ELF-1 (cell line): Measurements from ENCODE around the gene APOF.
"Not testable (repeated sequence)": the region's sequence is repeated elsewhere in the genome, so short reads cannot be mapped to it uniquely, and the experiment has no call there.

ENCODE experiments used
- DNase-seq: peaks from one replicate; pipeline ENCODE4 v3.0.0-alpha.2; 2016; ENCODE audit warnings: low read depth, low spot score

Gene APOF

GRCh38 chr12:56362130-56363059 lies at the start of gene APOF:
Gene APOF, minus strand, starts transcription at chr12:56362857. Its CDS starts 112 bp downstream, at chr12:56362745.
- DNase-seq: no peak

- DNase-seq: no peak
These were observed 49.4 kb upstream of the APOF start for GRCh38 chr12:56411781-56412639.

GRCh38 chr12:56410768-56411167 lies 48.1 kb upstream of the APOF start:
- DNase-seq: no peak

- DNase-seq: no peak
These were observed 46.3 kb upstream of the APOF start for GRCh38 chr12:56408799-56409417.

- DNase-seq: not testable (repeated sequence)
These were observed 41.6 kb upstream of the APOF start for GRCh38 chr12:56404227-56404626.

- DNase-seq: not testable (repeated sequence)
These were observed 39.0 kb upstream of the APOF start for GRCh38 chr12:56401612-56402011.

- not testable (repeated sequence) for DNase-seq
These were observed 38.5 kb upstream of the APOF start for GRCh38 chr12:56401125-56401524.

- DNase-seq: not testable (repeated sequence)
These were observed 36.8 kb upstream of the APOF start for GRCh38 chr12:56399466-56399865.

GRCh38 chr12:56398324-56398723 lies 35.7 kb upstream of the APOF start:
- no peak for DNase-seq

- DNase-seq: no peak
These were observed 29.7 kb upstream of the APOF start for GRCh38 chr12:56392331-56392730.

GRCh38 chr12:56391721-56392120 lies 29.1 kb upstream of the APOF start:
- no peak for DNase-seq

GRCh38 chr12:56389412-56389811 lies 26.8 kb upstream of the APOF start:
- DNase-seq: no peak

GRCh38 chr12:56387152-56387736 lies 24.6 kb upstream of the APOF start:
- no peak for DNase-seq

- no peak for DNase-seq
These were observed 23.2 kb upstream of the APOF start for GRCh38 chr12:56385873-56386272.

- DNase-seq: no peak
These were observed 20.0 kb upstream of the APOF start for GRCh38 chr12:56382611-56383010.

GRCh38 chr12:56377989-56378316 lies 15.3 kb upstream of the APOF start:
- no peak for DNase-seq

- peak; percentile 45 for DNase-seq
These were observed 14.8 kb upstream of the APOF start for GRCh38 chr12:56377310-56377988.

- DNase-seq: no peak
These were observed 13.2 kb upstream of the APOF start for GRCh38 chr12:56375598-56376434.

GRCh38 chr12:56374726-56375597 lies 12.3 kb upstream of the APOF start:
- no peak for DNase-seq
